Thyroid gland (tissue), 4 donors: ENCODE results near the gene CTNNA3. TPM values are rescaled to one million over a fixed set of nuclear protein-coding genes. Genes with fewer than 3 reads are reported as not detected.
"Not testable (repeated sequence)": the region's sequence is repeated elsewhere in the genome, so short reads cannot be mapped to it uniquely, and the experiment has no call there.

Experiments used
- DNase-seq, 2 donors: peaks; one replicate each; pipeline ENCODE4 v3.0.0-alpha.2; 2019
- H3K27ac ChIP-seq, 3 donors: fragments of 200-600 bp; sonication (generic); 1 replicate in 2 of 3; 2 replicates in 1 of 3; pipeline ENCODE4 v1.5.1; 2016 to 2019; ENCODE audit warnings: mild to moderate bottlenecking in 1 of 3, moderate library complexity in 1 of 3
- H3K27me3 ChIP-seq: fragments of 200-600 bp; sonication (generic); one replicate; pipeline ENCODE4 v1.5.1; 2019
- H3K36me3 ChIP-seq, 2 donors: fragments of 200-600 bp; sonication (generic); one replicate each; pipeline ENCODE4 v1.5.1; 2016 to 2019
- H3K4me1 ChIP-seq, 2 donors: fragments of 200-600 bp; sonication (generic); one replicate each; pipeline ENCODE4 v1.5.1; 2017 to 2019
- H3K4me3 ChIP-seq, 3 donors: fragments of 200-600 bp; sonication (generic); replicated peaks in 1 of 3; 1 replicate in 2 of 3; 2 replicates in 1 of 3; pipeline ENCODE4 v1.5.1; 2016; ENCODE audit warnings: mild to moderate bottlenecking in 1 of 3
- H3K9me3 ChIP-seq: fragments of 200-600 bp; sonication (generic); one replicate; pipeline ENCODE4 v1.5.1; 2017
- CTCF ChIP-seq, 6 experiments: fragments of 200-600 bp in 3 of 6; fragments of 450-650 bp in 3 of 6; sonication (generic) in 3 of 6; IDR thresholded peaks; one replicate each; pipeline ENCODE4 v1.5.1; 2016 to 2019; ENCODE audit warnings: antibody characterized with exemption in 6 of 6, mild to moderate bottlenecking in 2 of 6, inconsistent platforms in 1 of 6, moderate library complexity in 1 of 6
- POLR2A ChIP-seq, 2 donors: fragments of 450-650 bp; IDR thresholded peaks; one replicate each; pipeline ENCODE4 v1.6.1; 2017; ENCODE audit warnings: antibody characterized with exemption in 2 of 2, mild to moderate bottlenecking in 2 of 2, moderate library complexity in 1 of 2
- WGBS, 2 donors: methylation state at CpG; one replicate each; pipeline ENCODE4 v1.1.5; 2017; 5-methylcytosine and 5-hydroxymethylcytosine counted together
- intact Hi-C: fragments of 100-400 bp; cut with DNase I; formaldehyde crosslinking; loops from one replicate; pipeline ENCODE4 v1.15.1; 2023
- total RNA-seq, 4 donors: library from RNA; depleted of rRNA; stranded (reverse); fragments of >200 nt; gene quantifications; one replicate each; pipeline ENCODE4 v1.2.3, GENCODE V29; 2016

Gene CTNNA3
- total RNA-seq, 4 donors from 2014 or later, result 0.11 to 0.79 (median 0.13) TPM; not detected in 1

- TF ChIP-seq CTCF (IDR thresholded peaks at IDR 0.05) (no peak), POLR2A (IDR thresholded peaks at IDR 0.05) (no peak)
- Histone ChIP-seq H3K9me3 (no peaks in the 10 kb centered on the region), H3K27me3 (no peaks in the 10 kb centered on the region), H3K36me3 (no peaks in the 10 kb centered on the region), H3K4me3 (no peak overlapping the region), H3K4me1 (no peaks in the 10 kb centered on the region), H3K27ac (no peak overlapping the region)
- intact Hi-C loops, result no loop called here
- WGBS, 2 donors, result 95 to 96% methylated on average over 3 of the region's 3 CpGs
- no peak for DNase-seq
These were observed 449.9 kb downstream of the CTNNA3 start for GRCh38 chr10:67246066-67246555.

GRCh38 chr10:67242528-67242927 is 453.5 kb downstream of the CTNNA3 start:
- Histone ChIP-seq H3K4me1 (no peaks in the 10 kb centered on the region), H3K4me3 (no peak overlapping the region), H3K36me3 (no peaks in the 10 kb centered on the region), H3K27ac (no peak overlapping the region), H3K27me3 (no peaks in the 10 kb centered on the region), H3K9me3 (no peaks in the 10 kb centered on the region)
- TF ChIP-seq POLR2A (IDR thresholded peaks at IDR 0.05), result no peak
- TF ChIP-seq CTCF (IDR thresholded peaks at IDR 0.05), result no peak
- DNase-seq, result no peak
- intact Hi-C loops, result no loop called here
- 83 to 87% methylated on average over 3 of the region's 3 CpGs for WGBS, 2 donors

GRCh38 chr10:67241451-67241850 is 454.5 kb downstream of the CTNNA3 start:
- 46 to 47% methylated on average over 1 of the region's 1 CpG for WGBS, 2 donors

GRCh38 chr10:67239864-67240497 is 456.0 kb downstream of the CTNNA3 start:
- Histone ChIP-seq H3K4me3 (no peak overlapping the region), H3K27ac (no peak overlapping the region), H3K27me3 (no peaks in the 10 kb centered on the region), H3K4me1 (no peaks in the 10 kb centered on the region), H3K9me3 (no peaks in the 10 kb centered on the region), H3K36me3 (no peaks in the 10 kb centered on the region)
- intact Hi-C loops, result no loop called here
- 31 to 33% methylated on average over 2 of the region's 2 CpGs for WGBS, 2 donors
- TF ChIP-seq CTCF (IDR thresholded peaks at IDR 0.05), result no peak
- no peak for TF ChIP-seq POLR2A (IDR thresholded peaks at IDR 0.05)
- no peak for DNase-seq

More at GRCh38 chr10:67241451-67241850, 454.5 kb downstream of the CTNNA3 start:
- no peaks in the 10 kb centered on the region for H3K27me3 ChIP-seq
- no peak for DNase-seq
- no peaks in the 10 kb centered on the region for H3K36me3 ChIP-seq
- H3K4me1 ChIP-seq, result no peaks in the 10 kb centered on the region
- intact Hi-C loops, result no loop called here
- H3K9me3 ChIP-seq, result no peaks in the 10 kb centered on the region
- no peak overlapping the region for H3K27ac ChIP-seq
- no peak overlapping the region for H3K4me3 ChIP-seq
- no peak for TF ChIP-seq POLR2A (IDR thresholded peaks at IDR 0.05)
- no peak for TF ChIP-seq CTCF (IDR thresholded peaks at IDR 0.05)

GRCh38 chr10:67230680-67231500 is 465.1 kb downstream of the CTNNA3 start:
- WGBS, 2 donors, result 13 to 22% methylated on average over 10 to 22 of the region's 29 CpGs
- H3K9me3 ChIP-seq, H3K4me1 ChIP-seq, intact Hi-C loops, H3K36me3 ChIP-seq, H3K27ac ChIP-seq, DNase-seq, H3K27me3 ChIP-seq, H3K4me3 ChIP-seq: not testable (repeated sequence)
